ENCODE results near the gene GALK1. TPM values are rescaled to one million over a fixed set of nuclear protein-coding genes. Genes with fewer than 3 reads are reported as not detected.

Gene GALK1
- total and polyA plus RNA-seq, 2 of the 13 experiments (the other 11 are each of a cell fraction or from before 2014, with no cell fraction given) = 59.9 to 93.6 TPM

- no peak for TF ChIP-seq ZNF513 (CRISPR knock-in tag; conservative IDR thresholded peaks at IDR 0.05)
- TF ChIP-seq ZNF253 (CRISPR knock-in tag; IDR thresholded peaks at IDR 0.05; ENCODE audit: borderline replicate concordance) = no peak
- no peak for TF ChIP-seq SMAD1 (CRISPR knock-in tag; IDR thresholded peaks at IDR 0.05; ENCODE audit: borderline replicate concordance, low read depth)
- no peak for TF ChIP-seq TAF15 (IDR thresholded peaks at IDR 0.05; ENCODE audit: low read depth, low read length, poor library complexity, severe bottlenecking)
- no peak for TF ChIP-seq KIAA2018 (CRISPR knock-in tag; IDR thresholded peaks at IDR 0.05; ENCODE audit: borderline replicate concordance)
- TF ChIP-seq ZNF878 (CRISPR knock-in tag; IDR thresholded peaks at IDR 0.05) = no peak
- TF ChIP-seq THYN1 (CRISPR knock-in tag; IDR thresholded peaks at IDR 0.05; ENCODE audit: borderline replicate concordance, low read depth) = no peak
- no peak for TF ChIP-seq ZNF746 (CRISPR knock-in tag; IDR thresholded peaks at IDR 0.05)
- peak; percentile 53; the same call in 1 of the 2 replicates for TF ChIP-seq TGIF2 (CRISPR knock-in tag; IDR thresholded peaks at IDR 0.05)
- TF ChIP-seq PBX2 (CRISPR knock-in tag; IDR thresholded peaks at IDR 0.05) = no peak
- TF ChIP-seq SMAD9 (CRISPR knock-in tag; IDR thresholded peaks at IDR 0.05) = no peak
- no peak for TF ChIP-seq REPIN1 (CRISPR knock-in tag; IDR thresholded peaks at IDR 0.05; ENCODE audit: borderline replicate concordance, low read depth)
- no peak for TF ChIP-seq PHF8 (CRISPR knock-in tag; IDR thresholded peaks at IDR 0.05)
- TF ChIP-seq ZNF790 (CRISPR knock-in tag; IDR thresholded peaks at IDR 0.05; ENCODE audit: borderline replicate concordance) = no peak
- no peak for TF ChIP-seq ARNT (IDR thresholded peaks at IDR 0.05)
- TF ChIP-seq ZNF10 (CRISPR knock-in tag; IDR thresholded peaks at IDR 0.05; ENCODE audit: borderline replicate concordance, low read depth) = no peak
- TF ChIP-seq KLF15 (CRISPR knock-in tag; IDR thresholded peaks at IDR 0.05; ENCODE audit: borderline replicate concordance) = no peak
- TF ChIP-seq ZSCAN30 (CRISPR knock-in tag; IDR thresholded peaks at IDR 0.05) = no peak
- TF ChIP-seq RFX1 (IDR thresholded peaks at IDR 0.05) = no peak
- TF ChIP-seq MIER2 (CRISPR knock-in tag; IDR thresholded peaks at IDR 0.05) = no peak
- TF ChIP-seq ZNF20 (CRISPR knock-in tag; IDR thresholded peaks at IDR 0.05) = no peak
Observed at GRCh38 chr17:75738218-75738802, 26.7 kb downstream of the GALK1 start (continued).

Data from HepG2 (cell line).